IPS-NIHi11 (cell line): ENCODE measurements around the gene LTA4H.

Experiments
- DNase-seq: peaks from one replicate; pipeline ENCODE4 v3.0.0; 2012; ENCODE audit warnings: mixed read lengths, low spot score

The LTA4H gene

GRCh38 chr12:95956557-95957145 is 78.7 kb downstream of the LTA4H start:
- peak; percentile 23 for DNase-seq

GRCh38 chr12:95955549-95956159 is 79.7 kb downstream of the LTA4H start:
- no peak for DNase-seq

- DNase-seq, result no peak
These were observed 82.4 kb downstream of the LTA4H start for GRCh38 chr12:95953000-95953399.

- DNase-seq, result no peak
These were observed 83.9 kb downstream of the LTA4H start for GRCh38 chr12:95951515-95951914.
